NCI-H146 treated with DMSO at 0.1 percent for 48 hours (cell line): ENCODE results near the gene REXO5.

Experiments
- DNase-seq: peaks from one replicate; lab custom pipeline; 2025; ENCODE audit not compliant: unreplicated experiment; lab: John Stamatoyannopoulos, UW

REXO5 gene

GRCh38 chr16:20799599-20799998 lies 6.7 kb upstream of the REXO5 start:
- peak; percentile 23 for DNase-seq

- no peak for DNase-seq
Measured at GRCh38 chr16:20801278-20801677, 5.0 kb upstream of the REXO5 start.

- DNase-seq, result no peak
Measured at GRCh38 chr16:20803192-20803560, 3.2 kb upstream of the REXO5 start.

GRCh38 chr16:20803561-20804214 lies 2.6 kb upstream of the REXO5 start:
- DNase-seq, result no peak

GRCh38 chr16:20805684-20806167 lies 601 bp upstream of the REXO5 start:
- DNase-seq, result peak; percentile 69

DNA sequence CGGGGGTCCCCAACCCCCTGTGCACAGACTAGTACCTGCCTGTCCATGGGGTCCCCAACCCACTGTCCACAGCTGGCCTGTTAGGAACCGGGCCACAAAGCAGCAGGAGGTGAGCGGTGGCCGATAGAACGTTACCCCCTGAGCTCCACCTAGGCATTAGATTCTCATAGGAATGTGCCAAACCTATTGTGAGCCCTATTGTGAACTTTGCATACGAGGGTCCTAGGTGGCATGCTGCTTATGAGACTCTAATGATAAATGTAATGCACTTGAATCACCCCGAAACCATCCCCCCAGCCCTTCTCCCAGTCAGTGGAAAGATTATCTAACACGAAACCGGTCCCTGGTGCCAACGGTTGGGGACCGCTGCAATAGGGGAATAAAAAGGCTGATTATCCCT lies 1.5 kb downstream of the REXO5 start:
- DNase-seq, result no peak

GRCh38 chr16:20811889-20812439 lies 5.6 kb downstream of the REXO5 start:
- DNase-seq, result no peak

GRCh38 chr16:20812510-20812909 lies 6.2 kb downstream of the REXO5 start:
- no peak for DNase-seq

GRCh38 chr16:20814784-20815183 lies 8.5 kb downstream of the REXO5 start:
- no peak for DNase-seq

- no peak for DNase-seq
Measured at GRCh38 chr16:20818929-20819585, 12.7 kb downstream of the REXO5 start.

DNA sequence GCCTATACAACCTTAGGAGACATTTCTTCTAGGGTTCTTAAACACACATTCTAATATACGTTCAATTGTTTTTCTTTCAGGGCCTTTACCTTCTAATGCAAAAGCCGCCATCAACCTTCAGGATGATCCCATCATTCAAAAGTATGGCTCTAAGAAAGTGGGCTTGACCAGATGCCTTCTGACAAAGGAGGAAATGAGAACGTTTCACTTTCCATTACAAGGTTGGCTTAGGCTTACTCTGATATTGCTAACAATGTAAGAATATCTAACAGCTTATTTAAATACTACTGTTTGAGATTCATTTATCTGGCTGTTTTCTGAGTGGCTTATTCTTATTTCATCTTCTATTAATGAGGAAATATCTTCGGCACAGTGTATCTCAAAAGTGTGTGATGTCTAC lies 15.4 kb downstream of the REXO5 start:
- DNase-seq, result no peak

- no peak for DNase-seq
Measured at GRCh38 chr16:20822521-20823325, 16.4 kb downstream of the REXO5 start.

DNA sequence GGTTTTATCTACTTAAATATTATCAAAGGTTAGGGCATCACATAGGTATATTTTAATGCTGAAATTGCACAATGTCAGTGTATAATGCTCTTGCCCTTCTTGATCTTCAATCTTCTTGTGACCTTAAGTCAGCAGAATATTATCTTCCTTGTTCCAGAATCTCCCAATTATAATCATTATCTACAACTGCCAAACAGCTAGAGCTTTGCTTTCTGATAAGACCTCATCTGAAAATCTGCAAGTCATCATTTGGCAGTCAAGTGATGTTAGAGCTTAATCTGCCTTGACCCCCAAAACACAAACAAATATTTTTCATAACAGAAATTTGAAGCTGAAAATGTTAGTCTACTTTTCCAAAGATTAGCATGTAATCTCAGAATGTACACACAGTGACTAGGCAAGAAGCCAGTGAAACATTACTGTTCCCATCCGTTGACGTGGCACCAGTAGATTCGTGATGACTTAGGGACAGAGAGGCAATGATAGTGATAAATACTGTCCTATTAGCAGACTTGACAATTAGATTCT lies 19.8 kb downstream of the REXO5 start:
- no peak for DNase-seq

DNA sequence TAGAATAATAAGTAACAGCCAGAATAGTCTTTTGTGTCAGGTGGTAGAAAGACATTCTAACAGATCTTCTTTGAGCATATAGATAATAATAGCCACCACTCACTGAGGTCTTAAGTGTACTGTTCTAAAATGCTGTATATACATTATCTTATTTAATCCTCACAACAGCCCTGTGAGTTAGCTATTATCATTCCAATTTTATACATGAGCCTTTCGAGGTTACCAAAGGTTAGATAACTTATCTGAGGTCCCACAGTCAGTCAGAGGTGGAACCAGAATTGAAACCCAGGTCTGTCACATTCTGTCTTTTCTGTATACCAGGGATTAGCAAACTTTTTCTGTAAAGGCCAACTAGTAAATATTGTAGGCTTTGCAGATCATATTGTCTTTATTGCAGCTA lies 23.2 kb downstream of the REXO5 start:
- DNase-seq, result no peak

GRCh38 chr16:20830372-20830771 lies 24.0 kb downstream of the REXO5 start:
- no peak for DNase-seq

DNA sequence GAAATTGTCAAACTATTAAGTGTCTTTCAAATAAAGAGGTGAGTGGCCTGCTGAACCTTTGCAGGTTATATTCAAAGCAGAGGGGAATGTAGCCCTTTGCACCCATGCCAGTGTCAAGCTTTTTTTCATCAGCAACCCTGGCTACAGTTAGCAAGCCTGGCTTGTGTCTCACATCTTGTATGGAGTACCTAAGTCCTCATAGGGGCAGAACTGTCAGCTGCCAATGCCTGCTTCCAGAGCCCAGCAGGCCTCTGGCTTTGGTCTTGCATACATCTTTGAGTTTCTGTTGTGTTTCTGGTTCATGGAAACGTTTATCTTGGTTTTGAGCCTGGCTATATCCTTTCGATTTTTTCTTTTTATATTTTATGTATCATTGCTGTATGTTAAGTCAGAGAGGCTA lies 26.8 kb downstream of the REXO5 start:
- DNase-seq, result no peak

DNA sequence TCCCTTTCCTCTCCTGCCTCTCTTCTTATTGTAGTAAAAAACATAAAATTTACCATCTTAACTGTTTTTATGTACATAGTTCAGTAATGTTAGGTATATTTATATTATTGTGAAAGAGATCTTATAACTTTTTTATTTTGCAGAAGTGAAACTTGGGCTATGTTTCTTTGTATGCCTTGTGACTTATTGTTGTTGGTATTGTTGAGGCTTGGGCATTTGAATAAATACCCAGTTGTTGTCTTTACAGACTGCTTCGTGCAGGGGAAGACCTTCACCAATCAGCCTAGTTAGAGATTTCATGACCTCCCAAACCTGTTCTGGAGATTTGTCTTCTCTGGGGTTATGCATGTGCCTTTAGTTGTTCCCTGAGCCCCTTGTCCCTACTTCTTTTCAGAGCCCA lies 31.9 kb downstream of the REXO5 start:
- no peak for DNase-seq

- DNase-seq, result no peak
Measured at GRCh38 chr16:20839504-20839903, 33.2 kb downstream of the REXO5 start.

- no peak for DNase-seq
Measured at GRCh38 chr16:20844054-20844453, 37.7 kb downstream of the REXO5 start.

DNA sequence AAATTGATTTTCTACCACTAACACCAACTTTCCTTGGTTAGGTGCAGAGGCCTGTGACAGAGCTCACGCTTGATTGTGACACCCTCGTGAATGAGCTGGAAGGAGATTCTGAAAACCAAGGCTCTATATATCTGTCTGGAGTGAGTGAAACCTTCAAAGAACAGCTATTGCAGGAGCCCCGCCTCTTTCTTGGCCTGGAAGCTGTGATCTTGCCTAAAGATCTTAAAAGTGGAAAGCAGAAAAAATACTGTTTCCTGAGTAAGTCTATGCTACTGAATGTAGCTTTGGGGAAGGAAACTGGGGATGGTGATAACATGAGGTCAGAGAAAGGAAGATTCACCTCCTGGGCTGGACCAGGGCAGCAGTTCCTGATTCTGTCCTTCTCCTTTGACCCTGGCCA lies 38.3 kb downstream of the REXO5 start:
- DNase-seq, result no peak

DNA sequence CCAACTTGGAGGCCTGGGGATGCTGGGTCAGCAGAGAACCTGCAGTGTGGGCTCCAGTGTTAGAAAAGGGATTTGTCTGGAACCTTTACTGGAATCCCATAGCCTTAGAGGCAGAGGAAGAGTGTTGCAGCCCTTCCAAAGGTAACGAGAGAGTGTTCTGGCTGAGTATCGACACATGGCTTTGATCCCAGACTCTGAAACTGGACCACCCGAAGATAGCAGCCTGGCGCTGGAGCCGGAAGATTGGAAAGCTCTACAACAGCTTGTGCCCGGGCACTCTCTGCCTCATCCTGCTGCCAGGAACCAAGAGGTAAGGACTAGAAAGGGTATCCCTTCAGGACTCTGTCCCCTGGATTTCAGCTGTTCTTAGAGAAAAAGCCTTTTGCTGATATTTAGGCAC lies 39.7 kb downstream of the REXO5 start:
- DNase-seq, result no peak

DNA sequence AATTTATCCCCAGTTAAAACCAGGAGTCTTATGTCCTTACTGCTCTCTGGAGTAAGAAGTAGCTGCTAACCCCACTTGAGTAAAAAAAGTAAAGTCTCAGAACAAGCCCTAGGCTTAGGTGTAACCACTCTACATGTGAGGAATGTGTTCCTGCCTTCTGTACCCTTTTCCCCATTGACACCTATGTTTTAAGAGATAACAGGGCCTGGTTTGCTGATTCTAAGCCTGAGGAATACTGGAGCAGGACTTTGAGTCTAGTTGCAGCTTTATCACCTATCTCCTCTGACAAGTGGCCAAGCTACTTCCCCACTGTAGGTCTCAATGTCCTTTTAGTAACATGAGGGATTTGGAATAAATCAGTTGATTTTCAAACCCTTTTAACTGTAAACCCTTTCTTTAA lies 40.2 kb downstream of the REXO5 start:
- DNase-seq, result no peak
